Heart left ventricle (tissue), 16 donors: ENCODE data around the gene KCTD2. TPM values are rescaled to one million over a fixed set of nuclear protein-coding genes. Genes with fewer than 3 reads are reported as not detected.

Experiments used
- ATAC-seq, 4 donors: fragments of 200-7000 bp; cut with Tn5 transposase; one replicate each; pipeline ENCODE4 v1.9.1; 2020 to 2022; ENCODE audit warnings: moderate library complexity in 4 of 4, mild to moderate bottlenecking in 3 of 4, moderate number of reproducible peaks in 1 of 4
- DNase-seq, 5 donors: peaks; one replicate each; pipeline ENCODE4 v3.0.0-alpha.2; 2020
- H3K27ac ChIP-seq, 12 donors: fragments of 200-600 bp; sonication (generic) in 4 of 12; one replicate each; pipeline versions ENCODE4 v1.5.0 to v1.8.0; 2016 to 2022; ENCODE audit warnings: mild to moderate bottlenecking in 2 of 12
- H3K27me3 ChIP-seq, 9 donors: fragments of 200-600 bp; sonication (generic) in 2 of 9; one replicate each; pipeline versions ENCODE4 v1.5.1 to v1.8.0; 2016 to 2022; ENCODE audit warnings: mild to moderate bottlenecking in 3 of 9
- H3K36me3 ChIP-seq, 9 donors: fragments of 200-600 bp; sonication (generic) in 2 of 9; one replicate each; pipeline versions ENCODE4 v1.5.0 to v1.8.0; 2018 to 2022; ENCODE audit warnings: mild to moderate bottlenecking in 2 of 9
- H3K4me1 ChIP-seq, 12 donors: fragments of 200-600 bp; sonication (generic) in 4 of 12; one replicate each; pipeline versions ENCODE4 v1.5.0 to v1.8.0; 2016 to 2022; ENCODE audit warnings: mild to moderate bottlenecking in 3 of 12
- H3K4me3 ChIP-seq, 12 donors: fragments of 200-600 bp; sonication (generic) in 4 of 12; one replicate each; pipeline versions ENCODE4 v1.5.0 to v1.8.0; 2017 to 2022; ENCODE audit warnings: mild to moderate bottlenecking in 9 of 12, moderate library complexity in 4 of 12
- H3K9me3 ChIP-seq, 12 donors: fragments of 200-600 bp; sonication (generic) in 4 of 12; one replicate each; pipeline versions ENCODE4 v1.5.0 to v1.8.0; 2016 to 2022; ENCODE audit warnings: mild to moderate bottlenecking in 1 of 12
- CTCF ChIP-seq, 12 donors: fragments of 200-600 bp; sonication (generic) in 4 of 12; IDR thresholded peaks; one replicate each; pipeline versions ENCODE4 v1.5.0 to v1.8.0; 2018 to 2022; ENCODE audit warnings: antibody characterized with exemption in 12 of 12, mild to moderate bottlenecking in 5 of 12
- POLR2A ChIP-seq, 2 donors: fragments of 450-650 bp; IDR thresholded peaks; one replicate each; pipeline ENCODE4 v1.6.1; 2017; ENCODE audit warnings: antibody characterized with exemption in 2 of 2, mild to moderate bottlenecking in 2 of 2, moderate library complexity in 2 of 2
- WGBS, 4 donors: extraction: QIAGEN DNeasy Blood & Tissue Kit in 2 of 4; methylation state at CpG; one replicate each; pipeline versions ENCODE4 v1.1.5 to v1.1.7; 2013 to 2018; 5-methylcytosine and 5-hydroxymethylcytosine counted together
- intact Hi-C, 10 donors: fragments of 100-400 bp; cut with DNase I; formaldehyde crosslinking; loops; one replicate each; pipeline versions ENCODE4 v1.11.1 to v1.14.2; 2022
- polyA plus RNA-seq, 2 donors: library from polyadenylated mRNA; stranded (reverse); fragments of 200-250 nt; gene quantifications; one replicate each; pipeline ENCODE4 v1.2.3, GENCODE V29; 2013
- total RNA-seq, 9 donors: library from RNA; depleted of rRNA in 2 of 9; stranded (reverse); fragments of >200 nt in 2 of 9; fragmentation: NEBNext Ultra II Directional in 3 of 9; extraction: Animal tissue kit (Norgen Biotek cat#: 25700) in 3 of 9; gene quantifications; one replicate each; pipeline versions ENCODE4 v1.1.0 to v1.2.4, GENCODE V29; 2016 to 2023
- donor health status: ischemic (EF 13 %, LVEDD 7.1; RV severe dilation, severe dysfunction).
- donor health status: healthy with polysubstance abuse.
- donor health status: DM: no; HTN: yes; CAD: no.
- donor health status: DM: no; HTN: no; CAD: no.
- donor health status: ischemic (EF 25% LVEDD 6.9; RV normal size, moderate dysfunction).
- donor health status: ischemic (EF 25% LVEDD 5.7; RV mildly dilated, moderate dysfunction).
- donor health status: healthy.
- donor health status: DM: yes; HTN: yes; CAD: no.
- donor health status: ischemic (EF 35%, LVEDD 5.7; RV mildly dilated, moderate dysfunction).
- donor health status: nonischemic (EF 11% LVEDD 7.7; RV severe dilation, severe dysfunction).
- donor health status: DM: yes; HTN: yes; CAD: no.
- donor health status: PGD.
- donor health status: ischemic (EF 29% LVEDD 5.4; RV normal size, mild dysfunction).
- donor health status: nonischemic (EF 23%, LVEDD 6.1; RV moderate dilation, normal function).

KCTD2 gene
- total and polyA plus RNA-seq, 11 donors = 15.7 to 38.7 (median 31.5) TPM

GRCh38 chr17:75033346-75034235, 13.4 kb upstream of the KCTD2 start:
- Histone ChIP-seq H3K27ac (peak overlapping the region in 11 of 12 donors; percentile 69 to 96 (median 87)), H3K27me3 (no peaks in the 10 kb centered on the region), H3K4me1 (peaks cover 0 to 50% (median 31%) of the 10 kb centered on the region in 12 donors), H3K9me3 (peaks cover 0 to 6% (median 0%) of the 10 kb centered on the region in 12 donors), H3K4me3 (peak overlapping the region; percentile 47 to 83 (median 68)), H3K36me3 (peaks cover 0 to 13% (median 6%) of the 10 kb centered on the region in 9 donors)
- TF ChIP-seq CTCF (IDR thresholded peaks at IDR 0.05) = no peak
- no peak for TF ChIP-seq POLR2A (IDR thresholded peaks at IDR 0.05)
- peak; percentile 55 to 74 (median 70) for ATAC-seq
- 0 to 2% (median 1%) methylated on average over 21 to 36 of the region's 36 CpGs for WGBS, 4 donors
- peak; percentile 88 to 93 (median 90) for DNase-seq
- intact Hi-C loops = loop anchor here in 9 of 10 donors (2.0 to 10.0 kb wide), 8 partner anchors 21 to 219 kb away; partner anchors contain the start of genes CDR2L (in 3 of the 9), MRPL58 (in 2 of the 9) and HID1 (in 1 of the 9)

GRCh38 chr17:75034236-75034908, 12.7 kb upstream of the KCTD2 start:
- intact Hi-C loops = loop anchor here in 9 of 10 donors (2.0 to 10.0 kb wide), 8 partner anchors 22 to 220 kb away; partner anchors contain the start of genes CDR2L (in 3 of the 9), HID1 (in 1 of the 9) and MRPL58 (in 1 of the 9)
- WGBS, 4 donors = 1 to 2% (median 1%) methylated on average over 24 to 43 of the region's 43 CpGs
- Histone ChIP-seq H3K9me3 (peaks cover 0 to 6% (median 0%) of the 10 kb centered on the region in 12 donors), H3K4me1 (peaks cover 0 to 50% (median 31%) of the 10 kb centered on the region in 12 donors), H3K36me3 (peaks cover 0 to 20% (median 14%) of the 10 kb centered on the region in 9 donors), H3K27me3 (no peaks in the 10 kb centered on the region), H3K4me3 (peak overlapping the region; percentile 47 to 83 (median 68)), H3K27ac (peak overlapping the region; percentile 69 to 96 (median 86))
- ATAC-seq (peak; percentile 69 to 79 (median 75)), DNase-seq (peak; percentile 84 to 90 (median 88))
- TF ChIP-seq POLR2A (IDR thresholded peaks at IDR 0.05) = no peak
- TF ChIP-seq CTCF (IDR thresholded peaks at IDR 0.05) = peak in 2 of 12 donors; percentile 6 to 15

- Histone ChIP-seq H3K27me3 (no peaks in the 10 kb centered on the region), H3K36me3 (peaks cover 0 to 44% (median 38%) of the 10 kb centered on the region in 9 donors), H3K4me1 (peaks cover 0 to 50% (median 31%) of the 10 kb centered on the region in 12 donors), H3K4me3 (peak overlapping the region in 9 of 12 donors; percentile 17 to 38 (median 29)), H3K27ac (peak overlapping the region; percentile 47 to 96 (median 86)), H3K9me3 (no peaks in the 10 kb centered on the region)
- intact Hi-C loops = loop anchor here in 4 of 10 donors (2.0 to 10.0 kb wide), 4 partner anchors 24 to 222 kb away; partner anchors contain the start of genes CDR2L (in 1 of the 4), HID1 (in 1 of the 4) and MRPL58 (in 1 of the 4)
- ATAC-seq (peak; percentile 24 to 74 (median 56)), DNase-seq (peak; percentile 90 to 94 (median 91))
- TF ChIP-seq CTCF (IDR thresholded peaks at IDR 0.05) (no peak), POLR2A (IDR thresholded peaks at IDR 0.05) (peak in 1 of 2 donors; percentile 27)
- 54 to 66% (median 62%) methylated on average over 27 of the region's 27 CpGs for WGBS, 4 donors
These were observed 10.3 kb upstream of the KCTD2 start for GRCh38 chr17:75036643-75037268.
